Neural cell (in vitro differentiated cells): ENCODE results near the gene LBR. TPM values are rescaled to one million over a fixed set of nuclear protein-coding genes. Genes with fewer than 3 reads are reported as not detected.

Source experiments
- H2AFZ ChIP-seq: fragments of 200-600, 300-800 bp; sonication (generic), shearing (Covaris generic); 2 replicates; pipeline ENCODE4 v1.6.0; 2014; ENCODE audit warnings: low read depth, mild to moderate bottlenecking, antibody characterized with exemption, low read length, moderate library complexity
- H3F3A ChIP-seq: fragments of 200-600 bp; shearing (Covaris generic); 2 replicates; pipeline ENCODE4 v1.6.1; 2016; ENCODE audit warnings: mild to moderate bottlenecking, moderate library complexity, mixed read lengths, antibody characterized with exemption, low read length; ENCODE audit not compliant: insufficient read depth, poor library complexity, severe bottlenecking
- H3K27ac ChIP-seq: fragments of 200-600, 300-800 bp; sonication (generic), shearing (Covaris generic); 2 replicates; pipeline ENCODE4 v1.5.1; 2014; ENCODE audit warnings: mild to moderate bottlenecking, low read length, moderate library complexity
- H3K27me3 ChIP-seq: fragments of 300-800, 200-600 bp; sonication (generic), shearing (Covaris generic); 2 replicates; pipeline ENCODE4 v1.6.0; 2014; ENCODE audit warnings: mild to moderate bottlenecking, low read depth, low read length, moderate library complexity; ENCODE audit not compliant: insufficient read depth
- H3K36me3 ChIP-seq: fragments of 300-800, 200-600 bp; sonication (generic), shearing (Covaris generic); 2 replicates; pipeline ENCODE4 v1.5.1; 2014; ENCODE audit warnings: mild to moderate bottlenecking, antibody characterized with exemption, low read length, moderate library complexity; ENCODE audit not compliant: insufficient read depth
- H3K4me2 ChIP-seq: fragments of 300-800, 200-600 bp; sonication (generic), shearing (Covaris generic); 2 replicates; pipeline ENCODE4 v1.6.0; 2014; ENCODE audit warnings: mild to moderate bottlenecking, low read length
- H3K4me3 ChIP-seq: fragments of 300-800, 200-600 bp; sonication (generic), shearing (Covaris generic); 2 replicates; pipeline ENCODE4 v1.5.1; 2014; ENCODE audit warnings: mild to moderate bottlenecking, low read length, moderate library complexity
- H3K79me2 ChIP-seq: fragments of 200-600 bp; shearing (Covaris generic); replicated peaks from 2 replicates; pipeline ENCODE4 v1.6.0; 2014; ENCODE audit warnings: mild to moderate bottlenecking, low read length, moderate library complexity; ENCODE audit not compliant: insufficient read depth
- H3K9ac ChIP-seq: fragments of 300-800, 200-600 bp; sonication (generic), shearing (Covaris generic); 2 replicates; pipeline ENCODE4 v1.6.1; 2016; ENCODE audit warnings: mild to moderate bottlenecking, low read length, mixed read lengths
- H3K9me2 ChIP-seq: fragments of 200-600 bp; shearing (Covaris generic); 2 replicates; pipeline ENCODE4 v1.6.1; 2016; ENCODE audit warnings: mild to moderate bottlenecking, low read length, mixed read lengths; ENCODE audit not compliant: insufficient read depth
- H3K9me3 ChIP-seq: fragments of 200-600, 300-800 bp; sonication (generic), shearing (Covaris generic); 2 replicates; pipeline ENCODE4 v1.6.1; 2016; ENCODE audit warnings: mild to moderate bottlenecking, mixed run types, low read length, moderate library complexity, mixed read lengths
- H4K20me1 ChIP-seq: fragments of 200-600 bp; shearing (Covaris generic); 2 replicates; pipeline ENCODE4 v1.6.1; 2016; ENCODE audit warnings: mild to moderate bottlenecking, mixed run types; ENCODE audit not compliant: insufficient read depth
- EP300 ChIP-seq: fragments of 450-650 bp; conservative IDR thresholded peaks from 2 replicates; pipeline ENCODE4 v1.6.1; 2014; ENCODE audit warnings: antibody characterized with exemption, mild to moderate bottlenecking, moderate library complexity; ENCODE audit not compliant: poor library complexity, severe bottlenecking
- EZH2 ChIP-seq: fragments of 200-600, 300-800 bp; shearing (Covaris generic), sonication (generic); IDR thresholded peaks from 2 replicates; pipeline ENCODE4 v1.6.1; 2014; ENCODE audit warnings: antibody characterized with exemption, low read length, borderline replicate concordance, mild to moderate bottlenecking; ENCODE audit not compliant: insufficient read depth, poor library complexity, severe bottlenecking
- MXI1 ChIP-seq: fragments of 450-650 bp; conservative IDR thresholded peaks from 2 replicates; pipeline ENCODE4 v1.6.1; 2014; ENCODE audit warnings: antibody characterized with exemption, mild to moderate bottlenecking; ENCODE audit not compliant: poor library complexity, severe bottlenecking
- POLR2AphosphoS5 ChIP-seq: IDR thresholded peaks from 2 replicates; pipeline ENCODE4 v1.6.1; 2012
- RAD21 ChIP-seq: fragments of 450-650 bp; conservative IDR thresholded peaks from 2 replicates; pipeline ENCODE4 v1.6.1; 2014; ENCODE audit warnings: antibody characterized with exemption, mild to moderate bottlenecking, moderate library complexity
- SMC3 ChIP-seq: fragments of 450-650 bp; conservative IDR thresholded peaks from 2 replicates; pipeline ENCODE4 v1.6.1; 2014; ENCODE audit warnings: antibody characterized with exemption, mild to moderate bottlenecking, moderate library complexity; ENCODE audit not compliant: poor library complexity
- polyA plus RNA-seq: library from polyadenylated mRNA; depleted of rRNA; stranded (reverse); fragments of >200 nt; gene quantifications from 2 replicates; pipeline ENCODE4 v1.2.3, GENCODE V29; 2014
- TF ChIP-seq, protein P1 (sequence below): fragments of 450-650 bp; IDR thresholded peaks from 2 replicates; pipeline ENCODE4 v1.5.1; 2014; ENCODE audit warnings: antibody characterized with exemption, mild to moderate bottlenecking, moderate library complexity; ENCODE audit not compliant: poor library complexity, severe bottlenecking
- TF ChIP-seq, protein P2 (sequence below): IDR thresholded peaks from 2 replicates; pipeline ENCODE4 v1.6.1; 2012; ENCODE audit warnings: borderline replicate concordance

LBR gene
- polyA plus RNA-seq, 1 donor from 2014 or later: 156 TPM

DNA sequence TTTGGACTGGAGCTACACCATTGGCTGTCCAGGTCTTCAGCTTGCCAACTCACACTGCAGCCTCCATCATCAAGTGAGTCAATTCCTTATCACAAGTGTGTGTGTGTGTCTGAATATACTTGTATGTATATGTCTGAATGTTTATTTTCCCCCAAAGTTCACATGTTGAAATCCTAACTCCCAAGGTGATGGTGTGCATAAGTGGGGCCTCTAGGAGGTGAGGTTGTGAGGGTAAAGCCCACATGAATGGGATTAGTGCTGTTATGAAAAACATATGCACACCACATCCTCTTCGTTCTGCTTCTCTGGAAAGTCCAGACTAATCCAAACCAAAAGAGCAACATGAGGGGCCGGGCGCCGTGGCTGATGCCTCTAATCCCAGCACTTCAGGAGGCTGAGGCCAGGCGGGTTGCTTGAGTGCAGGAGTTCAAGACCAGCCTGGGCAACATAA, 48.7 kb upstream of the LBR start:
- no peaks in the 10 kb centered on the region for H3K79me2 ChIP-seq
- no peak for TF ChIP-seq EP300
- no peak for TF ChIP-seq EZH2
- TF ChIP-seq RAD21: no peak
- TF ChIP-seq, protein P1, sequence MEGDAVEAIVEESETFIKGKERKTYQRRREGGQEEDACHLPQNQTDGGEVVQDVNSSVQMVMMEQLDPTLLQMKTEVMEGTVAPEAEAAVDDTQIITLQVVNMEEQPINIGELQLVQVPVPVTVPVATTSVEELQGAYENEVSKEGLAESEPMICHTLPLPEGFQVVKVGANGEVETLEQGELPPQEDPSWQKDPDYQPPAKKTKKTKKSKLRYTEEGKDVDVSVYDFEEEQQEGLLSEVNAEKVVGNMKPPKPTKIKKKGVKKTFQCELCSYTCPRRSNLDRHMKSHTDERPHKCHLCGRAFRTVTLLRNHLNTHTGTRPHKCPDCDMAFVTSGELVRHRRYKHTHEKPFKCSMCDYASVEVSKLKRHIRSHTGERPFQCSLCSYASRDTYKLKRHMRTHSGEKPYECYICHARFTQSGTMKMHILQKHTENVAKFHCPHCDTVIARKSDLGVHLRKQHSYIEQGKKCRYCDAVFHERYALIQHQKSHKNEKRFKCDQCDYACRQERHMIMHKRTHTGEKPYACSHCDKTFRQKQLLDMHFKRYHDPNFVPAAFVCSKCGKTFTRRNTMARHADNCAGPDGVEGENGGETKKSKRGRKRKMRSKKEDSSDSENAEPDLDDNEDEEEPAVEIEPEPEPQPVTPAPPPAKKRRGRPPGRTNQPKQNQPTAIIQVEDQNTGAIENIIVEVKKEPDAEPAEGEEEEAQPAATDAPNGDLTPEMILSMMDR: no peak
- no peak for TF ChIP-seq SMC3
- TF ChIP-seq, protein P2, sequence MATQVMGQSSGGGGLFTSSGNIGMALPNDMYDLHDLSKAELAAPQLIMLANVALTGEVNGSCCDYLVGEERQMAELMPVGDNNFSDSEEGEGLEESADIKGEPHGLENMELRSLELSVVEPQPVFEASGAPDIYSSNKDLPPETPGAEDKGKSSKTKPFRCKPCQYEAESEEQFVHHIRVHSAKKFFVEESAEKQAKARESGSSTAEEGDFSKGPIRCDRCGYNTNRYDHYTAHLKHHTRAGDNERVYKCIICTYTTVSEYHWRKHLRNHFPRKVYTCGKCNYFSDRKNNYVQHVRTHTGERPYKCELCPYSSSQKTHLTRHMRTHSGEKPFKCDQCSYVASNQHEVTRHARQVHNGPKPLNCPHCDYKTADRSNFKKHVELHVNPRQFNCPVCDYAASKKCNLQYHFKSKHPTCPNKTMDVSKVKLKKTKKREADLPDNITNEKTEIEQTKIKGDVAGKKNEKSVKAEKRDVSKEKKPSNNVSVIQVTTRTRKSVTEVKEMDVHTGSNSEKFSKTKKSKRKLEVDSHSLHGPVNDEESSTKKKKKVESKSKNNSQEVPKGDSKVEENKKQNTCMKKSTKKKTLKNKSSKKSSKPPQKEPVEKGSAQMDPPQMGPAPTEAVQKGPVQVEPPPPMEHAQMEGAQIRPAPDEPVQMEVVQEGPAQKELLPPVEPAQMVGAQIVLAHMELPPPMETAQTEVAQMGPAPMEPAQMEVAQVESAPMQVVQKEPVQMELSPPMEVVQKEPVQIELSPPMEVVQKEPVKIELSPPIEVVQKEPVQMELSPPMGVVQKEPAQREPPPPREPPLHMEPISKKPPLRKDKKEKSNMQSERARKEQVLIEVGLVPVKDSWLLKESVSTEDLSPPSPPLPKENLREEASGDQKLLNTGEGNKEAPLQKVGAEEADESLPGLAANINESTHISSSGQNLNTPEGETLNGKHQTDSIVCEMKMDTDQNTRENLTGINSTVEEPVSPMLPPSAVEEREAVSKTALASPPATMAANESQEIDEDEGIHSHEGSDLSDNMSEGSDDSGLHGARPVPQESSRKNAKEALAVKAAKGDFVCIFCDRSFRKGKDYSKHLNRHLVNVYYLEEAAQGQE: no peak
- no peaks in the 10 kb centered on the region for H3K36me3 ChIP-seq
- no peak overlapping the region for H3K4me3 ChIP-seq
- no peaks in the 10 kb centered on the region for H3F3A ChIP-seq
- no peaks in the 10 kb centered on the region for H3K27me3 ChIP-seq
- no peak overlapping the region for H3K4me2 ChIP-seq
- no peak overlapping the region for H2AFZ ChIP-seq
- H3K27ac ChIP-seq: no peak overlapping the region
- H3K9ac ChIP-seq: no peak overlapping the region
- H3K9me3 ChIP-seq: no peaks in the 10 kb centered on the region
- H3K9me2 ChIP-seq: no peaks in the 10 kb centered on the region
- H4K20me1 ChIP-seq: no peaks in the 10 kb centered on the region

DNA sequence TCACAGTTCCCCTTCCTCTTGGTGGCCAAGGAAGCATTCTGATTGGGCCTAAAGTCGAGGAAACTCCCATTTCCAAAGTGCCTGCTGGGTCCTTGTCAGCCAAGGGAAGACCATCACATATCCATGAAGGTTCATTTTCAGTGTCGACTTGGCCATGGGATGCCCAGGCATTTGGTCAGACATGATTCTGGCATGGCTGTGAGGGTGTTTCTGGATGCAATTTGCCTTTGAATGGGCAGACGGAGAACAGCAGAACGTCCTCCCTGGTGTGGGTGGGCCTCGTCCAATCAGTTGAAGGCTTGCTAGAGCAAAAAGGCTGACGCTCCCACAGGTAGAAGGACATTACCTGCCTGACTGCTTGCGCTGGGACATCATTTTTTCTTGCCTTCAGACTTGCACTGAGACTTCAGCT, 48.3 kb upstream of the LBR start:
- H3K4me2 ChIP-seq: no peak overlapping the region
- no peaks in the 10 kb centered on the region for H3K9me2 ChIP-seq
- H3K9me3 ChIP-seq: no peaks in the 10 kb centered on the region
- no peaks in the 10 kb centered on the region for H4K20me1 ChIP-seq
- H3K9ac ChIP-seq: no peak overlapping the region
- TF ChIP-seq POLR2AphosphoS5 (no peak), EP300 (no peak), SMC3 (no peak), MXI1 (no peak), RAD21 (no peak)
- TF ChIP-seq, protein P2: no peak
- TF ChIP-seq, protein P1: no peak
- H3F3A ChIP-seq: no peaks in the 10 kb centered on the region
- no peaks in the 10 kb centered on the region for H3K79me2 ChIP-seq
- no peaks in the 10 kb centered on the region for H3K27me3 ChIP-seq
- H3K36me3 ChIP-seq: no peaks in the 10 kb centered on the region
- no peak overlapping the region for H2AFZ ChIP-seq
- H3K4me3 ChIP-seq: no peak overlapping the region
- no peak overlapping the region for H3K27ac ChIP-seq
